H1 (cell line): ENCODE measurements around the gene PPP1R15B. TPM values are rescaled to one million over a fixed set of nuclear protein-coding genes. Genes with fewer than 3 reads are reported as not detected.

ENCODE experiments used
- CTCF ChIA-PET: fragments of 300-600 bp; sonication (Branson Sonifier 250); formaldehyde crosslinking; loops from one replicate; lab custom pipeline; 2021; ENCODE audit not compliant: partially characterized antibody; lab: Charles Lee
- POLR2A ChIA-PET: fragments of 300-600 bp; sonication (Branson Sonifier 250); formaldehyde crosslinking; loops from one replicate; lab custom pipeline; 2021; ENCODE audit warnings: inconsistent platforms; ENCODE audit not compliant: partially characterized antibody; lab: Charles Lee
- DNase-seq, 2 experiments: peaks; one replicate each; pipeline versions ENCODE4 v3.0.0 to v3.0.0-alpha.2; 2010 to 2022; ENCODE audit warnings: low spot score in 2 of 2, low read depth in 1 of 2, mixed read lengths in 1 of 2
- FAIRE-seq: peaks from 2 replicates; lab custom pipeline; 2011; peaks lifted over from hg19 to GRCh38; lab: Jason Lieb, UNC
- H2AFZ ChIP-seq: 2 replicates; pipeline ENCODE4 v1.8.1; 2012; ENCODE audit warnings: low read length, inconsistent platforms
- H2AK5ac ChIP-seq: 2 replicates; pipeline ENCODE4 v1.6.1; 2013; ENCODE audit warnings: low read depth, low read length
- H2BK120ac ChIP-seq: replicated peaks from 2 replicates; pipeline ENCODE3; 2013; ENCODE audit warnings: low read depth, low read length, inconsistent platforms
- H2BK12ac ChIP-seq: 2 replicates; pipeline ENCODE4 v1.6.1; 2013; ENCODE audit warnings: low read depth, low read length
- H2BK15ac ChIP-seq: 2 replicates; pipeline ENCODE4 v1.6.1; 2013; ENCODE audit warnings: low read length
- H2BK20ac ChIP-seq: 2 replicates; pipeline ENCODE4 v1.6.1; 2013; ENCODE audit warnings: low read length
- H2BK5ac ChIP-seq: 2 replicates; pipeline ENCODE4 v1.6.1; 2013; ENCODE audit warnings: low read depth, low read length
- H3K14ac ChIP-seq: 2 replicates; pipeline ENCODE4 v1.6.1; 2013; ENCODE audit warnings: inconsistent platforms; ENCODE audit not compliant: insufficient read length
- H3K18ac ChIP-seq: 2 replicates; pipeline ENCODE4 v1.6.1; 2013; ENCODE audit warnings: low read length; ENCODE audit errors: extremely low read depth
- H3K23ac ChIP-seq: 2 replicates; pipeline ENCODE4 v1.6.1; 2013; ENCODE audit warnings: inconsistent platforms; ENCODE audit not compliant: insufficient read length
- H3K23me2 ChIP-seq: 2 replicates; pipeline ENCODE4 v1.6.1; 2013; ENCODE audit warnings: low read depth, low read length
- H3K27ac ChIP-seq: 2 replicates; pipeline ENCODE4 v1.6.1; 2011; ENCODE audit warnings: low read depth, low read length, inconsistent platforms
- H3K27me3 ChIP-seq, 4 experiments: replicated peaks in 1 of 4; 1 replicate in 1 of 4; 2 replicates in 3 of 4; pipeline versions ENCODE4 v1.6.1 to v1.8.1; 2011 to 2013; ENCODE audit warnings: low read length in 3 of 4, mild to moderate bottlenecking in 3 of 4, inconsistent platforms in 2 of 4, mixed read lengths in 2 of 4, moderate library complexity in 1 of 4; ENCODE audit not compliant: control insufficient read depth in 3 of 4, insufficient read depth in 3 of 4; ENCODE audit errors: extremely low read depth in 1 of 4
- H3K36me3 ChIP-seq, 4 experiments: 2 replicates each; pipeline versions ENCODE4 v1.6.1 to v1.8.1; 2011 to 2013; ENCODE audit warnings: mild to moderate bottlenecking in 4 of 4, low read length in 3 of 4, moderate library complexity in 2 of 4, control low read depth in 1 of 4, inconsistent platforms in 1 of 4; ENCODE audit not compliant: insufficient read depth in 4 of 4, control insufficient read depth in 2 of 4
- H3K4ac ChIP-seq: replicated peaks from 2 replicates; pipeline ENCODE3; 2013; ENCODE audit warnings: low read length, low read depth, mixed read lengths, inconsistent platforms; ENCODE audit not compliant: insufficient read length
- H3K4me1 ChIP-seq, 4 experiments: replicated peaks in 1 of 4; 1 replicate in 1 of 4; 2 replicates in 3 of 4; pipeline versions ENCODE4 v1.6.1 to v1.8.1; 2011 to 2013; ENCODE audit warnings: low read length in 3 of 4, inconsistent platforms in 2 of 4, mixed read lengths in 1 of 4; ENCODE audit not compliant: insufficient read depth in 4 of 4, control insufficient read depth in 3 of 4
- H3K4me2 ChIP-seq, 2 experiments: 2 replicates each; pipeline versions ENCODE4 v1.6.1 to v1.8.1; 2011 to 2013; ENCODE audit warnings: low read depth in 2 of 2, low read length in 2 of 2, control low read depth in 1 of 2, inconsistent platforms in 1 of 2, mild to moderate bottlenecking in 1 of 2; ENCODE audit not compliant: insufficient read depth in 1 of 2
- H3K4me3 ChIP-seq, 4 experiments: fragments of 200-600, 300-600 bp in 1 of 4; sonication (generic), shearing (Covaris generic), sonication (Bioruptor Twin) in 1 of 4; 2 replicates each; pipeline versions ENCODE4 v1.5.1 to v1.8.1; 2011 to 2016; ENCODE audit warnings: low read length in 4 of 4, low read depth in 3 of 4, control low read depth in 2 of 4, inconsistent platforms in 2 of 4, mild to moderate bottlenecking in 2 of 4, mixed read lengths in 1 of 4, moderate library complexity in 1 of 4; ENCODE audit not compliant: insufficient read depth in 2 of 4; ENCODE audit errors: extremely low read depth in 1 of 4
- H3K56ac ChIP-seq: replicated peaks from 2 replicates; pipeline ENCODE3; 2013; ENCODE audit warnings: low read depth, mild to moderate bottlenecking, mixed read lengths, low read length, inconsistent platforms; ENCODE audit not compliant: insufficient read length
- H3K79me1 ChIP-seq: 2 replicates; pipeline ENCODE4 v1.6.1; 2013; ENCODE audit warnings: low read depth, low read length, control low read depth
- H3K79me2 ChIP-seq, 2 experiments: 2 replicates each; pipeline versions ENCODE4 v1.6.1 to v1.8.1; 2012 to 2013; ENCODE audit warnings: low read length in 2 of 2, mild to moderate bottlenecking in 2 of 2, inconsistent platforms in 1 of 2; ENCODE audit not compliant: insufficient read depth in 2 of 2, control insufficient read depth in 1 of 2
- H3K9ac ChIP-seq, 4 experiments: replicated peaks in 1 of 4; 1 replicate in 1 of 4; 2 replicates in 3 of 4; pipeline versions ENCODE4 v1.6.1 to v1.8.1; 2011 to 2013; ENCODE audit warnings: low read depth in 3 of 4, low read length in 3 of 4, control low read depth in 2 of 4, mild to moderate bottlenecking in 2 of 4, moderate library complexity in 2 of 4, inconsistent platforms in 1 of 4; ENCODE audit errors: extremely low read depth in 1 of 4
- H3K9me3 ChIP-seq, 2 experiments: 2 replicates each; pipeline versions ENCODE4 v1.6.1 to v1.8.1; 2012 to 2013; ENCODE audit warnings: mild to moderate bottlenecking in 2 of 2, moderate library complexity in 2 of 2, control low read depth in 1 of 2, inconsistent platforms in 1 of 2, low read depth in 1 of 2, low read length in 1 of 2, mixed read lengths in 1 of 2; ENCODE audit not compliant: insufficient read depth in 2 of 2
- H4K20me1 ChIP-seq, 2 experiments: replicated peaks in 1 of 2; 2 replicates each; pipeline versions ENCODE3 to v1.8.1; 2011 to 2013; ENCODE audit warnings: inconsistent platforms in 2 of 2, low read length in 2 of 2, mild to moderate bottlenecking in 1 of 2; ENCODE audit not compliant: insufficient read depth in 2 of 2, control insufficient read depth in 1 of 2
- H4K5ac ChIP-seq: 2 replicates; pipeline ENCODE4 v1.6.1; 2013; ENCODE audit warnings: low read length, low read depth, mixed read lengths, inconsistent platforms; ENCODE audit not compliant: insufficient read length
- H4K8ac ChIP-seq: 2 replicates; pipeline ENCODE4 v1.8.0; 2013; ENCODE audit warnings: mild to moderate bottlenecking, moderate library complexity, low read length, inconsistent platforms; ENCODE audit not compliant: insufficient read depth; ENCODE audit errors: extremely low read depth
- H4K91ac ChIP-seq: replicated peaks from 2 replicates; pipeline ENCODE3; 2013; ENCODE audit warnings: low read length, mixed read lengths, inconsistent platforms; ENCODE audit not compliant: insufficient read length
- CREB1 ChIP-seq: IDR thresholded peaks from 2 replicates; pipeline ENCODE4 v1.6.1; 2012; ENCODE audit warnings: inconsistent platforms
- HDAC2 ChIP-seq, 2 experiments: fragments of 300-600 bp in 1 of 2; sonication (generic) in 1 of 2; IDR thresholded peaks; 2 replicates each; pipeline ENCODE4 v1.6.1; 2011 to 2012; ENCODE audit warnings: low read depth in 2 of 2, low read length in 2 of 2, mild to moderate bottlenecking in 2 of 2, moderate library complexity in 2 of 2, borderline replicate concordance in 1 of 2, inconsistent platforms in 1 of 2
- KDM1A ChIP-seq: fragments of 200-600, 300-600 bp; sonication (generic); IDR thresholded peaks from 2 replicates; pipeline ENCODE4 v1.7.1; 2016; ENCODE audit warnings: mild to moderate bottlenecking, low read length, borderline replicate concordance
- MAFK ChIP-seq: IDR thresholded peaks from 2 replicates; pipeline ENCODE4 v1.6.1; 2012; ENCODE audit warnings: low read depth, mild to moderate bottlenecking, improper control_type of control experiment, low read length
- RAD21 ChIP-seq, 2 experiments: IDR thresholded peaks in 1 of 2; conservative IDR thresholded peaks in 1 of 2; 2 replicates each; pipeline ENCODE4 v1.6.1; 2011; ENCODE audit warnings: low read depth in 2 of 2, low read length in 2 of 2, improper control_type of control experiment in 1 of 2, inconsistent platforms in 1 of 2, mild to moderate bottlenecking in 1 of 2, moderate library complexity in 1 of 2
- WGBS, 2 experiments: shearing (Covaris generic) in 1 of 2; methylation state at CpG; one replicate each; pipeline versions ENCODE4 v1.1.6 to v1.1.7; 2013 to 2015; ENCODE audit warnings: low lambda C conversion rate in 2 of 2, mixed read lengths in 2 of 2, inconsistent platforms in 1 of 2, low coverage in 1 of 2, missing lambda C conversion rate in 1 of 2; ENCODE audit not compliant: insufficient replicate concordance in 2 of 2, insufficient coverage in 1 of 2, insufficient read length in 1 of 2; ENCODE audit errors: extremely low coverage in 1 of 2, missing lambda C conversion rate in 1 of 2; 5-methylcytosine and 5-hydroxymethylcytosine counted together
- polyA plus RNA-seq, 7 experiments: library from polyadenylated mRNA; depleted of rRNA in 3 of 7; stranded (reverse) in 5 of 7; unstranded in 2 of 7; fragments of >200 nt in 5 of 7; fragments of 200-250 nt in 2 of 7; gene quantifications; 1 replicate in 5 of 7; 2 replicates in 1 of 7; 4 replicates in 1 of 7; pipeline versions ENCODE4 v1.2.1 to v1.2.3, GENCODE V29; 2011 to 2013; ENCODE audit warnings: missing spikeins in 2 of 7, mixed read lengths in 2 of 7
- total RNA-seq: library from RNA; stranded (reverse); fragmentation: NEBNext Ultra II Directional; extraction: Animal tissue kit (Norgen Biotek cat#: 25700); gene quantifications from 2 replicates; pipeline ENCODE4 v1.2.1, GENCODE V29; 2021
- TF ChIP-seq, protein P1 (sequence below), 3 experiments: IDR thresholded peaks; 1 replicate in 2 of 3; 2 replicates in 1 of 3; pipeline versions ENCODE4 v1.5.1 to v1.6.1; 2011; ENCODE audit warnings: low read length in 3 of 3, mild to moderate bottlenecking in 3 of 3, inconsistent platforms in 2 of 3, low read depth in 1 of 3, moderate library complexity in 1 of 3; ENCODE audit not compliant: insufficient read depth in 1 of 3; ENCODE audit errors: control extremely low read depth in 1 of 3
- TF ChIP-seq, protein P2 (sequence below): IDR thresholded peaks from 2 replicates; pipeline ENCODE4 v1.6.1; 2012; ENCODE audit warnings: inconsistent platforms

The PPP1R15B gene
- total and polyA plus RNA-seq, 2 of the 8 experiments (the other 6 are each of a cell fraction or from before 2014, with no cell fraction given), result 14.4 to 72.2 TPM

- Histone ChIP-seq H2AK5ac (no peak overlapping the region), H2BK15ac (peak overlapping the region; percentile 25; the same call in 1 of the 2 replicates), H3K27ac (no peak overlapping the region), H3K79me1 (no peaks in the 10 kb centered on the region), H2BK20ac (no peak overlapping the region), H3K4me2 (no peak overlapping the region), H3K4me1 (peaks cover 0 to 11% (median 7%) of the 10 kb centered on the region in 4 experiments; a peak in 6 of 7 replicates), H3K9me3 (no peaks in the 10 kb centered on the region), H3K4me3 (no peak overlapping the region), H4K5ac (no peak overlapping the region), H4K91ac (no peak overlapping the region), H3K23ac (no peak overlapping the region), H4K8ac (no peak overlapping the region), H3K23me2 (no peaks in the 10 kb centered on the region), H2AFZ (no peak overlapping the region), H3K14ac (no peak overlapping the region), H3K18ac (no peak overlapping the region), H2BK12ac (no peak overlapping the region), H3K36me3 (peaks cover 2 to 20% (median 8%) of the 10 kb centered on the region in 4 experiments; a peak in 5 of 8 replicates), H3K9ac (no peak overlapping the region), H4K20me1 (peaks cover 2 to 3% of the 10 kb centered on the region in 2 experiments), H3K79me2 (no peaks in the 10 kb centered on the region), H2BK120ac (no peak overlapping the region), H3K56ac (no peak overlapping the region), H3K27me3 (no peaks in the 10 kb centered on the region), H3K4ac (no peak overlapping the region), H2BK5ac (0 out of 2 replicates have a peak overlapping the region, but pooled peaks have one; percentile 17)
- ChIA-PET POLR2A (interaction anchor here (0.6 to 3.4 kb wide), 11 partner anchors 9 to 61 kb away, joined by 3 to 28 read pairs (median 5); partner anchors contain the start of gene PIK3C2B), CTCF (interaction anchor here (0.7 to 47.3 kb wide), 22 partner anchors 13 to 557 kb away, joined by 3 to 2124 read pairs (median 4); partner anchors contain the start of genes MDM4 and PIK3C2B)
- 50% methylated on average over 11 of the region's 11 CpGs; no CpG with 5 or more reads in 1 of the 2 experiments for whole genome bisulfite sequencing, 2 experiments
- FAIRE-seq, result no peak
- TF ChIP-seq, protein P1, sequence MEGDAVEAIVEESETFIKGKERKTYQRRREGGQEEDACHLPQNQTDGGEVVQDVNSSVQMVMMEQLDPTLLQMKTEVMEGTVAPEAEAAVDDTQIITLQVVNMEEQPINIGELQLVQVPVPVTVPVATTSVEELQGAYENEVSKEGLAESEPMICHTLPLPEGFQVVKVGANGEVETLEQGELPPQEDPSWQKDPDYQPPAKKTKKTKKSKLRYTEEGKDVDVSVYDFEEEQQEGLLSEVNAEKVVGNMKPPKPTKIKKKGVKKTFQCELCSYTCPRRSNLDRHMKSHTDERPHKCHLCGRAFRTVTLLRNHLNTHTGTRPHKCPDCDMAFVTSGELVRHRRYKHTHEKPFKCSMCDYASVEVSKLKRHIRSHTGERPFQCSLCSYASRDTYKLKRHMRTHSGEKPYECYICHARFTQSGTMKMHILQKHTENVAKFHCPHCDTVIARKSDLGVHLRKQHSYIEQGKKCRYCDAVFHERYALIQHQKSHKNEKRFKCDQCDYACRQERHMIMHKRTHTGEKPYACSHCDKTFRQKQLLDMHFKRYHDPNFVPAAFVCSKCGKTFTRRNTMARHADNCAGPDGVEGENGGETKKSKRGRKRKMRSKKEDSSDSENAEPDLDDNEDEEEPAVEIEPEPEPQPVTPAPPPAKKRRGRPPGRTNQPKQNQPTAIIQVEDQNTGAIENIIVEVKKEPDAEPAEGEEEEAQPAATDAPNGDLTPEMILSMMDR (IDR thresholded peaks at IDR 0.05; ENCODE audit: control extremely low read depth in 1 of 3, insufficient read depth in 1 of 3, low read depth in 1 of 3, low read length in 3 of 3), result peak; percentile 92 to 94 (median 93)
- TF ChIP-seq, protein P2, sequence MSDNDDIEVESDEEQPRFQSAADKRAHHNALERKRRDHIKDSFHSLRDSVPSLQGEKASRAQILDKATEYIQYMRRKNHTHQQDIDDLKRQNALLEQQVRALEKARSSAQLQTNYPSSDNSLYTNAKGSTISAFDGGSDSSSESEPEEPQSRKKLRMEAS, result peak; percentile 67
- TF ChIP-seq HDAC2 (IDR thresholded peaks at IDR 0.05; ENCODE audit: borderline replicate concordance in 1 of 2, low read depth in 2 of 2, low read length in 2 of 2) (no peak; a peak in 1 of 4 replicates), MAFK (no peak), CREB1 (peak; percentile 18; the same call in 1 of the 2 replicates), RAD21 (IDR thresholded peaks at IDR 0.05 in 1 of 2, conservative IDR thresholded peaks at IDR 0.05 in 1 of 2; ENCODE audit: low read depth in 2 of 2, low read length in 2 of 2) (peak; percentile 54 to 70), KDM1A (0 out of 2 replicates have a peak, but pooled peaks have one; percentile 44)
- peak; percentile 54 to 99 for DNase-seq
Measured at GRCh38 chr1:204445860-204446412, 34.3 kb upstream of the PPP1R15B start.
